WTC11 (cell line): ENCODE results near the gene RAB3D. TPM values are rescaled to one million over a fixed set of nuclear protein-coding genes. Genes with fewer than 3 reads are reported as not detected.

Experiments used
- ATAC-seq: fragments of 200-7000 bp; cut with Tn5 transposase; 2 replicates; pipeline ENCODE4 v1.10.0; 2021; ENCODE audit warnings: mild to moderate bottlenecking, moderate library complexity
- CTCF ChIA-PET: fragments of 300-600 bp; sonication (Branson Sonifier 250); formaldehyde crosslinking; loops from one replicate; lab custom pipeline; 2021; ENCODE audit warnings: antibody characterized with exemption; lab: Charles Lee
- POLR2A ChIA-PET: fragments of 350-600 bp; sonication (Branson Sonifier 250); formaldehyde crosslinking; loops from one replicate; lab custom pipeline; 2021; ENCODE audit warnings: antibody characterized with exemption; lab: Charles Lee
- DNase-seq: peaks from one replicate; pipeline ENCODE4 v3.0.0; 2021; ENCODE audit warnings: low spot score
- H3K27ac Mint-ChIP-seq: 2 replicates; pipeline ENCODE4 v1.8.0; 2021; ENCODE audit warnings: mixed read lengths
- H3K27me3 Mint-ChIP-seq: 2 replicates; pipeline ENCODE4 v1.8.0; 2021; ENCODE audit warnings: low read depth, mild to moderate bottlenecking, moderate library complexity, mixed read lengths
- H3K36me3 Mint-ChIP-seq: 2 replicates; pipeline ENCODE4 v1.8.0; 2021; ENCODE audit warnings: mixed read lengths
- H3K4me1 Mint-ChIP-seq: 2 replicates; pipeline ENCODE4 v1.8.0; 2022; ENCODE audit warnings: mixed read lengths
- H3K4me3 Mint-ChIP-seq: 2 replicates; pipeline ENCODE4 v1.8.0; 2021; ENCODE audit warnings: mild to moderate bottlenecking, moderate library complexity, mixed read lengths
- H3K9me3 Mint-ChIP-seq: 2 replicates; pipeline ENCODE4 v1.8.0; 2021; ENCODE audit warnings: mixed read lengths
- CBFB ChIP-seq: sonication (generic); formaldehyde crosslinking; IDR thresholded peaks from 2 replicates; pipeline ENCODE4 v1.8.1; 2022; ENCODE audit warnings: mild to moderate bottlenecking, low read depth, missing genetic modification reagents
- CREB1 ChIP-seq: sonication (generic); formaldehyde crosslinking; IDR thresholded peaks from 2 replicates; pipeline ENCODE4 v1.8.0; 2023; ENCODE audit warnings: mild to moderate bottlenecking, missing genetic modification reagents
- ELF4 ChIP-seq: sonication (generic); formaldehyde crosslinking; IDR thresholded peaks from 2 replicates; pipeline ENCODE4 v1.8.1; 2022; ENCODE audit warnings: low read depth, mild to moderate bottlenecking, moderate library complexity, missing genetic modification reagents
- NFATC4 ChIP-seq: fragments of 250-450 bp; sonication (Bioruptor Pico); IDR thresholded peaks from 2 replicates; pipeline ENCODE4 v1.9.0; 2021; ENCODE audit warnings: mild to moderate bottlenecking
- NFYB ChIP-seq: sonication (generic); formaldehyde crosslinking; conservative IDR thresholded peaks from 2 replicates; pipeline ENCODE4 v1.8.0; 2022; ENCODE audit warnings: low read depth, missing genetic modification reagents
- NR2C2 ChIP-seq: sonication (generic); formaldehyde crosslinking; IDR thresholded peaks from 2 replicates; pipeline ENCODE4 v1.8.0; 2022; ENCODE audit warnings: mild to moderate bottlenecking, missing genetic modification reagents
- SP1 ChIP-seq: sonication (generic); formaldehyde crosslinking; conservative IDR thresholded peaks from 2 replicates; pipeline ENCODE4 v1.8.1; 2022; ENCODE audit warnings: missing genetic modification reagents
- TEAD1 ChIP-seq: sonication (generic); formaldehyde crosslinking; IDR thresholded peaks from 2 replicates; pipeline ENCODE4 v1.8.0; 2022; ENCODE audit warnings: mild to moderate bottlenecking, missing genetic modification reagents
- ZBTB21 ChIP-seq: sonication (generic); formaldehyde crosslinking; IDR thresholded peaks from 2 replicates; pipeline ENCODE4 v1.8.1; 2023; ENCODE audit warnings: mild to moderate bottlenecking, missing genetic modification reagents, borderline replicate concordance
- ZNF232 ChIP-seq: sonication (generic); formaldehyde crosslinking; IDR thresholded peaks from 2 replicates; pipeline ENCODE4 v1.8.0; 2022; ENCODE audit warnings: mild to moderate bottlenecking, missing genetic modification reagents
- ZNF416 ChIP-seq: fragments of 250-450 bp; sonication (Bioruptor Pico); IDR thresholded peaks from 2 replicates; pipeline ENCODE4 v1.9.0; 2021; ENCODE audit warnings: mild to moderate bottlenecking, inconsistent platforms
- total RNA-seq: library from RNA; stranded (reverse); gene quantifications from 3 replicates; pipeline ENCODE4 v1.2.3, GENCODE V29; 2021
- TF ChIP-seq, protein P1 (sequence below): sonication (generic); formaldehyde crosslinking; IDR thresholded peaks from 2 replicates; pipeline ENCODE4 v1.8.0; 2022; ENCODE audit warnings: mild to moderate bottlenecking, missing genetic modification reagents
- TF ChIP-seq, protein P2 (sequence below): sonication (generic); formaldehyde crosslinking; IDR thresholded peaks from 2 replicates; pipeline ENCODE4 v1.8.1; 2022; ENCODE audit warnings: low read depth, mild to moderate bottlenecking, moderate library complexity, missing genetic modification reagents, borderline replicate concordance
- TF ChIP-seq, protein P3 (sequence below): fragments of 250-450 bp; sonication (Bioruptor Pico); conservative IDR thresholded peaks from 2 replicates; pipeline ENCODE4 v1.9.0; 2021; ENCODE audit warnings: mild to moderate bottlenecking
- TF ChIP-seq, protein P4 (sequence below): fragments of 200-600 bp; IDR thresholded peaks from 2 replicates; pipeline ENCODE4 v1.8.0; 2022; ENCODE audit warnings: antibody characterized with exemption
- TF ChIP-seq, protein P5 (sequence below): sonication (generic); formaldehyde crosslinking; IDR thresholded peaks from 2 replicates; pipeline ENCODE4 v1.8.1; 2023; ENCODE audit warnings: mild to moderate bottlenecking, missing genetic modification reagents
- TF ChIP-seq, protein P6 (sequence below): sonication (generic); formaldehyde crosslinking; IDR thresholded peaks from 2 replicates; pipeline ENCODE4 v1.8.1; 2022; ENCODE audit warnings: mild to moderate bottlenecking, moderate library complexity, missing genetic modification reagents
- TF ChIP-seq, protein P7 (sequence below): fragments of 250-450 bp; sonication (Bioruptor Pico); IDR thresholded peaks from 2 replicates; pipeline ENCODE4 v1.9.0; 2021; ENCODE audit warnings: mild to moderate bottlenecking, borderline replicate concordance
- TF ChIP-seq, protein P8 (sequence below): fragments of 250-450 bp; sonication (Bioruptor Pico); IDR thresholded peaks from 2 replicates; pipeline ENCODE4 v1.9.0; 2021; ENCODE audit warnings: mild to moderate bottlenecking

RAB3D gene
- total RNA-seq, 1 experiment from 2014 or later = 18.9 TPM

DNA sequence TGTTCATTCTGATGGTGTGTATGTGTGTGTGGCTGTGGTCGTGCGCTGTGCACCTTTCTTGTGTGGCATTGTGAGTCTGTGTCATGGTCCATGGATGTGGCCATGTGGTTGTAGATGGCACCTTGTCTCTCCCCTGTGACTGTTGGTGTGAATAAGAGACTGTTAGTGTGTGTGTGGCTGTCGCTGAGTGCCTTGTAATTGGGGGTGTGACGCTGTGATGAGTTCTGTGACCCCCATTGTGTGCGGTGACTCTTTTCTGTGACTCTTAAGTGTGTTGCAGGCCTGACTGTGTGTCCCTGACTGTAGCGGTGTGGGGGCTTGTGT, 16.6 kb upstream of the RAB3D start (continued):
- TF ChIP-seq, protein P1, sequence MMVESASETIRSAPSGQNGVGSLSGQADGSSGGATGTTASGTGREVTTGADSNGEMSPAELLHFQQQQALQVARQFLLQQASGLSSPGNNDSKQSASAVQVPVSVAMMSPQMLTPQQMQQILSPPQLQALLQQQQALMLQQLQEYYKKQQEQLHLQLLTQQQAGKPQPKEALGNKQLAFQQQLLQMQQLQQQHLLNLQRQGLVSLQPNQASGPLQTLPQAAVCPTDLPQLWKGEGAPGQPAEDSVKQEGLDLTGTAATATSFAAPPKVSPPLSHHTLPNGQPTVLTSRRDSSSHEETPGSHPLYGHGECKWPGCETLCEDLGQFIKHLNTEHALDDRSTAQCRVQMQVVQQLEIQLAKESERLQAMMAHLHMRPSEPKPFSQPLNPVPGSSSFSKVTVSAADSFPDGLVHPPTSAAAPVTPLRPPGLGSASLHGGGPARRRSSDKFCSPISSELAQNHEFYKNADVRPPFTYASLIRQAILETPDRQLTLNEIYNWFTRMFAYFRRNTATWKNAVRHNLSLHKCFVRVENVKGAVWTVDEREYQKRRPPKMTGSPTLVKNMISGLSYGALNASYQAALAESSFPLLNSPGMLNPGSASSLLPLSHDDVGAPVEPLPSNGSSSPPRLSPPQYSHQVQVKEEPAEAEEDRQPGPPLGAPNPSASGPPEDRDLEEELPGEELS (CRISPR knock-in tag) = no peak
- TF ChIP-seq, protein P2, sequence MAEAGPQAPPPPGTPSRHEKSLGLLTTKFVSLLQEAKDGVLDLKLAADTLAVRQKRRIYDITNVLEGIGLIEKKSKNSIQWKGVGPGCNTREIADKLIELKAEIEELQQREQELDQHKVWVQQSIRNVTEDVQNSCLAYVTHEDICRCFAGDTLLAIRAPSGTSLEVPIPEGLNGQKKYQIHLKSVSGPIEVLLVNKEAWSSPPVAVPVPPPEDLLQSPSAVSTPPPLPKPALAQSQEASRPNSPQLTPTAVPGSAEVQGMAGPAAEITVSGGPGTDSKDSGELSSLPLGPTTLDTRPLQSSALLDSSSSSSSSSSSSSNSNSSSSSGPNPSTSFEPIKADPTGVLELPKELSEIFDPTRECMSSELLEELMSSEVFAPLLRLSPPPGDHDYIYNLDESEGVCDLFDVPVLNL = no peak
- TF ChIP-seq, protein P3, sequence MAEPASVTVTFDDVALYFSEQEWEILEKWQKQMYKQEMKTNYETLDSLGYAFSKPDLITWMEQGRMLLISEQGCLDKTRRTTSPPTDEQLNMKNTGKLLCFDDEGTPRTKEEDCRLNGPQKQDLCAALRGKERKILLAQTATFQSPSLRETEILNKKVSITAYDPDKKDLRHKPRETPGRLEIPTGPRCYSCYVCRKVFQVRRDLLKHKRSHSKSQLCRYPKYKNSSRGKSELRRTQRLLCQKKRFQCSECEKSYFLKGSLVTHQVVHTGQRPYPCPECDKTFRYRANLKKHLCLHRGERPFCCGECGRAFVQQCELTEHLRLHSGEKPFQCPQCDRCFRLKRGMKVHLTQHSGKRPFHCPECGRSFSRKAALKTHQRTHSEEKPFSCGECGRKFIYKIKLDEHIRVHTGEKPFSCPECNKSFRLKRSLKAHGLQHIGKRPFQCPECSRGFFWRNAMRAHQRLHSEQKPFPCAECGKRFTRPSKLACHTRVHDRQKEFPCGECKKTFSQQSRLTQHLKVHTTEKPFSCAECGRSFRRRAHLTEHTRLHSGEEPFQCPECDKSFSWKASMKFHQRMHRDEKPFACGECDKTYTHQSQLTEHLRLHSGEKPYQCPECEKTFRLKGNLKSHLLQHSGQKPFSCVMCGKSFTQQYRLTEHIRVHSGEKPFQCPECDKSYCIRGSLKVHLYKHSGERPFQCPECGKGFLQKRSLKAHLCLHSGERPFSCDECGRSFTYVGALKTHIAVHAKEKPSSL = no peak
- TF ChIP-seq TEAD1 (CRISPR knock-in tag) (no peak), ZNF232 (CRISPR knock-in tag) (no peak)
- TF ChIP-seq, protein P4, sequence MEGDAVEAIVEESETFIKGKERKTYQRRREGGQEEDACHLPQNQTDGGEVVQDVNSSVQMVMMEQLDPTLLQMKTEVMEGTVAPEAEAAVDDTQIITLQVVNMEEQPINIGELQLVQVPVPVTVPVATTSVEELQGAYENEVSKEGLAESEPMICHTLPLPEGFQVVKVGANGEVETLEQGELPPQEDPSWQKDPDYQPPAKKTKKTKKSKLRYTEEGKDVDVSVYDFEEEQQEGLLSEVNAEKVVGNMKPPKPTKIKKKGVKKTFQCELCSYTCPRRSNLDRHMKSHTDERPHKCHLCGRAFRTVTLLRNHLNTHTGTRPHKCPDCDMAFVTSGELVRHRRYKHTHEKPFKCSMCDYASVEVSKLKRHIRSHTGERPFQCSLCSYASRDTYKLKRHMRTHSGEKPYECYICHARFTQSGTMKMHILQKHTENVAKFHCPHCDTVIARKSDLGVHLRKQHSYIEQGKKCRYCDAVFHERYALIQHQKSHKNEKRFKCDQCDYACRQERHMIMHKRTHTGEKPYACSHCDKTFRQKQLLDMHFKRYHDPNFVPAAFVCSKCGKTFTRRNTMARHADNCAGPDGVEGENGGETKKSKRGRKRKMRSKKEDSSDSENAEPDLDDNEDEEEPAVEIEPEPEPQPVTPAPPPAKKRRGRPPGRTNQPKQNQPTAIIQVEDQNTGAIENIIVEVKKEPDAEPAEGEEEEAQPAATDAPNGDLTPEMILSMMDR = no peak

DNA sequence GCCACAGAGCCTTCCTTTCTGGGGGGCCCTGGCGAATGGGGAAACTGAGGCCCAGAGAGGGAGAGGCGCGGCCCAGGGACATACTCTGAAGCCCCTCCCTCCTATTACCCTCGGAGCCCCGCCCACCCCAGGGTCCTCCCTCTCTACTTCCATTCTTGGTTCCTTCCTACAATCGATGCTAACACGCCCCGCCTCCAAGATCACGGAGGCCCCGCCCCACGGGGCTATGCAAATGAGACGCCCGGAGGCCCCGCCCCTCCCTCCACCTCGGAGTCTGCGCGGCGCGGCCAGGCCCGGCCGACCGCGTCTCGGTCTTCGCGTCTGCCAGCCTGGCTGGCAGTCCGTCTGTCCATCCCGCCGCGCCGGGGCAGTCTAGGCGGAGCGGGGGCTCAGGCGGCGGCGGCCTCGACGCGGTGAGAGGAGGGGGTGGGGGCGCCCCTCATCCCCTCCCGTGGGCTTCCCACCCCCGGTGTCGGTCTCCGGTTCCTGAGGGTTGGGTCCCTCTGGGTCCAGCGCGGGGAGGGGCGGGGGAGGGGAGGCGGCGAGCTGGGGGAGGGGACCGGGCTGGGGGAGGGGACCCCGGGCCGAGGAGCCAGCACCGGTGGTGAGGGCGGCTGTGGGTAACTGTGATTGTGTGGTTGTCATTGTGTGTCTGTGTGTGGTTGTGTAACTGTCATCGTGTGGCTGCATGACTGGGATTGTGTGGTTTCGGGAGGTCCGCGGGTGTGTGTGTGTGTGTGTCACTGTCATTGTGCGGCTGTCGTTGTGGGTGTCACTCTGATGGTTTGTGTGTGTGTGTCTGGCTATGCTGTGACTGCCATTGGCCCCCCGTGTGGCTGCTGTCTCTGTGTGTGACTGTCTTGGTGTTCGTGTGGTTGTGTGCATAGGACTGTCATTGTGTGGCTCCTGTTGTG, 16.0 kb upstream of the RAB3D start, which contains the start of gene PLPPR2:
PLPPR2 (plus strand) TSS at position 273 of the 914 bp plus-strand sequence. CDS start 2,242 bp downstream, outside the sequence.
- H3K36me3 Mint-ChIP-seq = no peaks in the 10 kb centered on the region
- H3K4me1 Mint-ChIP-seq = peaks cover 14% of the 10 kb centered on the region
- peak; percentile 95 for ATAC-seq
- peak within 1 kb of the TSS; percentile 75 for H3K4me3 Mint-ChIP-seq
- H3K9me3 Mint-ChIP-seq = no peaks in the 10 kb centered on the region
- H3K27me3 Mint-ChIP-seq = peaks cover 74% of the 10 kb centered on the region
- CTCF ChIA-PET = no interaction called here
- POLR2A ChIA-PET = no interaction called here
- no peak within 1 kb of the TSS for H3K27ac Mint-ChIP-seq
- peak; percentile 99 for DNase-seq
- no peak for TF ChIP-seq ELF4 (CRISPR knock-in tag)
- TF ChIP-seq, protein P5, sequence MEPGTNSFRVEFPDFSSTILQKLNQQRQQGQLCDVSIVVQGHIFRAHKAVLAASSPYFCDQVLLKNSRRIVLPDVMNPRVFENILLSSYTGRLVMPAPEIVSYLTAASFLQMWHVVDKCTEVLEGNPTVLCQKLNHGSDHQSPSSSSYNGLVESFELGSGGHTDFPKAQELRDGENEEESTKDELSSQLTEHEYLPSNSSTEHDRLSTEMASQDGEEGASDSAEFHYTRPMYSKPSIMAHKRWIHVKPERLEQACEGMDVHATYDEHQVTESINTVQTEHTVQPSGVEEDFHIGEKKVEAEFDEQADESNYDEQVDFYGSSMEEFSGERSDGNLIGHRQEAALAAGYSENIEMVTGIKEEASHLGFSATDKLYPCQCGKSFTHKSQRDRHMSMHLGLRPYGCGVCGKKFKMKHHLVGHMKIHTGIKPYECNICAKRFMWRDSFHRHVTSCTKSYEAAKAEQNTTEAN (CRISPR knock-in tag) = no peak
- TF ChIP-seq SP1 (CRISPR knock-in tag) = peak; percentile 67
- TF ChIP-seq, protein P6, sequence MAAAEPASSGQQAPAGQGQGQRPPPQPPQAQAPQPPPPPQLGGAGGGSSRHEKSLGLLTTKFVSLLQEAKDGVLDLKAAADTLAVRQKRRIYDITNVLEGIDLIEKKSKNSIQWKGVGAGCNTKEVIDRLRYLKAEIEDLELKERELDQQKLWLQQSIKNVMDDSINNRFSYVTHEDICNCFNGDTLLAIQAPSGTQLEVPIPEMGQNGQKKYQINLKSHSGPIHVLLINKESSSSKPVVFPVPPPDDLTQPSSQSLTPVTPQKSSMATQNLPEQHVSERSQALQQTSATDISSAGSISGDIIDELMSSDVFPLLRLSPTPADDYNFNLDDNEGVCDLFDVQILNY (CRISPR knock-in tag) = peak; percentile 46; the same call in 1 of the 2 replicates
- no peak for TF ChIP-seq CBFB
- no peak for TF ChIP-seq NFATC4 (CRISPR knock-in tag)
- no peak for TF ChIP-seq NR2C2 (CRISPR knock-in tag)
- no peak for TF ChIP-seq ZBTB21 (CRISPR knock-in tag)
- TF ChIP-seq NFYB (CRISPR knock-in tag) = no peak
- TF ChIP-seq, protein P7, sequence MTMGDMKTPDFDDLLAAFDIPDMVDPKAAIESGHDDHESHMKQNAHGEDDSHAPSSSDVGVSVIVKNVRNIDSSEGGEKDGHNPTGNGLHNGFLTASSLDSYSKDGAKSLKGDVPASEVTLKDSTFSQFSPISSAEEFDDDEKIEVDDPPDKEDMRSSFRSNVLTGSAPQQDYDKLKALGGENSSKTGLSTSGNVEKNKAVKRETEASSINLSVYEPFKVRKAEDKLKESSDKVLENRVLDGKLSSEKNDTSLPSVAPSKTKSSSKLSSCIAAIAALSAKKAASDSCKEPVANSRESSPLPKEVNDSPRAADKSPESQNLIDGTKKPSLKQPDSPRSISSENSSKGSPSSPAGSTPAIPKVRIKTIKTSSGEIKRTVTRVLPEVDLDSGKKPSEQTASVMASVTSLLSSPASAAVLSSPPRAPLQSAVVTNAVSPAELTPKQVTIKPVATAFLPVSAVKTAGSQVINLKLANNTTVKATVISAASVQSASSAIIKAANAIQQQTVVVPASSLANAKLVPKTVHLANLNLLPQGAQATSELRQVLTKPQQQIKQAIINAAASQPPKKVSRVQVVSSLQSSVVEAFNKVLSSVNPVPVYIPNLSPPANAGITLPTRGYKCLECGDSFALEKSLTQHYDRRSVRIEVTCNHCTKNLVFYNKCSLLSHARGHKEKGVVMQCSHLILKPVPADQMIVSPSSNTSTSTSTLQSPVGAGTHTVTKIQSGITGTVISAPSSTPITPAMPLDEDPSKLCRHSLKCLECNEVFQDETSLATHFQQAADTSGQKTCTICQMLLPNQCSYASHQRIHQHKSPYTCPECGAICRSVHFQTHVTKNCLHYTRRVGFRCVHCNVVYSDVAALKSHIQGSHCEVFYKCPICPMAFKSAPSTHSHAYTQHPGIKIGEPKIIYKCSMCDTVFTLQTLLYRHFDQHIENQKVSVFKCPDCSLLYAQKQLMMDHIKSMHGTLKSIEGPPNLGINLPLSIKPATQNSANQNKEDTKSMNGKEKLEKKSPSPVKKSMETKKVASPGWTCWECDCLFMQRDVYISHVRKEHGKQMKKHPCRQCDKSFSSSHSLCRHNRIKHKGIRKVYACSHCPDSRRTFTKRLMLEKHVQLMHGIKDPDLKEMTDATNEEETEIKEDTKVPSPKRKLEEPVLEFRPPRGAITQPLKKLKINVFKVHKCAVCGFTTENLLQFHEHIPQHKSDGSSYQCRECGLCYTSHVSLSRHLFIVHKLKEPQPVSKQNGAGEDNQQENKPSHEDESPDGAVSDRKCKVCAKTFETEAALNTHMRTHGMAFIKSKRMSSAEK = no peak
- TF ChIP-seq, protein P8, sequence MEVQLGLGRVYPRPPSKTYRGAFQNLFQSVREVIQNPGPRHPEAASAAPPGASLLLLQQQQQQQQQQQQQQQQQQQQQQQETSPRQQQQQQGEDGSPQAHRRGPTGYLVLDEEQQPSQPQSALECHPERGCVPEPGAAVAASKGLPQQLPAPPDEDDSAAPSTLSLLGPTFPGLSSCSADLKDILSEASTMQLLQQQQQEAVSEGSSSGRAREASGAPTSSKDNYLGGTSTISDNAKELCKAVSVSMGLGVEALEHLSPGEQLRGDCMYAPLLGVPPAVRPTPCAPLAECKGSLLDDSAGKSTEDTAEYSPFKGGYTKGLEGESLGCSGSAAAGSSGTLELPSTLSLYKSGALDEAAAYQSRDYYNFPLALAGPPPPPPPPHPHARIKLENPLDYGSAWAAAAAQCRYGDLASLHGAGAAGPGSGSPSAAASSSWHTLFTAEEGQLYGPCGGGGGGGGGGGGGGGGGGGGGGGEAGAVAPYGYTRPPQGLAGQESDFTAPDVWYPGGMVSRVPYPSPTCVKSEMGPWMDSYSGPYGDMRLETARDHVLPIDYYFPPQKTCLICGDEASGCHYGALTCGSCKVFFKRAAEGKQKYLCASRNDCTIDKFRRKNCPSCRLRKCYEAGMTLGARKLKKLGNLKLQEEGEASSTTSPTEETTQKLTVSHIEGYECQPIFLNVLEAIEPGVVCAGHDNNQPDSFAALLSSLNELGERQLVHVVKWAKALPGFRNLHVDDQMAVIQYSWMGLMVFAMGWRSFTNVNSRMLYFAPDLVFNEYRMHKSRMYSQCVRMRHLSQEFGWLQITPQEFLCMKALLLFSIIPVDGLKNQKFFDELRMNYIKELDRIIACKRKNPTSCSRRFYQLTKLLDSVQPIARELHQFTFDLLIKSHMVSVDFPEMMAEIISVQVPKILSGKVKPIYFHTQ (CRISPR knock-in tag) = no peak
- no peak for TF ChIP-seq CREB1 (CRISPR knock-in tag)
- TF ChIP-seq ZNF416 (CRISPR knock-in tag) = no peak
